Neural cell (in vitro differentiated cells): ENCODE data around the gene ASCC1. TPM values are rescaled to one million over a fixed set of nuclear protein-coding genes. Genes with fewer than 3 reads are reported as not detected.

Experiments used
- H2AFZ ChIP-seq: fragments of 200-600, 300-800 bp; sonication (generic), shearing (Covaris generic); 2 replicates; pipeline ENCODE4 v1.6.0; 2014; ENCODE audit warnings: low read depth, mild to moderate bottlenecking, antibody characterized with exemption, low read length, moderate library complexity
- H3F3A ChIP-seq: fragments of 200-600 bp; shearing (Covaris generic); 2 replicates; pipeline ENCODE4 v1.6.1; 2016; ENCODE audit warnings: mild to moderate bottlenecking, moderate library complexity, mixed read lengths, antibody characterized with exemption, low read length; ENCODE audit not compliant: insufficient read depth, poor library complexity, severe bottlenecking
- H3K27ac ChIP-seq: fragments of 200-600, 300-800 bp; sonication (generic), shearing (Covaris generic); 2 replicates; pipeline ENCODE4 v1.5.1; 2014; ENCODE audit warnings: mild to moderate bottlenecking, low read length, moderate library complexity
- H3K27me3 ChIP-seq: fragments of 300-800, 200-600 bp; sonication (generic), shearing (Covaris generic); 2 replicates; pipeline ENCODE4 v1.6.0; 2014; ENCODE audit warnings: mild to moderate bottlenecking, low read depth, low read length, moderate library complexity; ENCODE audit not compliant: insufficient read depth
- H3K36me3 ChIP-seq: fragments of 300-800, 200-600 bp; sonication (generic), shearing (Covaris generic); 2 replicates; pipeline ENCODE4 v1.5.1; 2014; ENCODE audit warnings: mild to moderate bottlenecking, antibody characterized with exemption, low read length, moderate library complexity; ENCODE audit not compliant: insufficient read depth
- H3K4me2 ChIP-seq: fragments of 300-800, 200-600 bp; sonication (generic), shearing (Covaris generic); 2 replicates; pipeline ENCODE4 v1.6.0; 2014; ENCODE audit warnings: mild to moderate bottlenecking, low read length
- H3K4me3 ChIP-seq: fragments of 300-800, 200-600 bp; sonication (generic), shearing (Covaris generic); 2 replicates; pipeline ENCODE4 v1.5.1; 2014; ENCODE audit warnings: mild to moderate bottlenecking, low read length, moderate library complexity
- H3K79me2 ChIP-seq: fragments of 200-600 bp; shearing (Covaris generic); replicated peaks from 2 replicates; pipeline ENCODE4 v1.6.0; 2014; ENCODE audit warnings: mild to moderate bottlenecking, low read length, moderate library complexity; ENCODE audit not compliant: insufficient read depth
- H3K9ac ChIP-seq: fragments of 300-800, 200-600 bp; sonication (generic), shearing (Covaris generic); 2 replicates; pipeline ENCODE4 v1.6.1; 2016; ENCODE audit warnings: mild to moderate bottlenecking, low read length, mixed read lengths
- H3K9me2 ChIP-seq: fragments of 200-600 bp; shearing (Covaris generic); 2 replicates; pipeline ENCODE4 v1.6.1; 2016; ENCODE audit warnings: mild to moderate bottlenecking, low read length, mixed read lengths; ENCODE audit not compliant: insufficient read depth
- H3K9me3 ChIP-seq: fragments of 200-600, 300-800 bp; sonication (generic), shearing (Covaris generic); 2 replicates; pipeline ENCODE4 v1.6.1; 2016; ENCODE audit warnings: mild to moderate bottlenecking, mixed run types, low read length, moderate library complexity, mixed read lengths
- H4K20me1 ChIP-seq: fragments of 200-600 bp; shearing (Covaris generic); 2 replicates; pipeline ENCODE4 v1.6.1; 2016; ENCODE audit warnings: mild to moderate bottlenecking, mixed run types; ENCODE audit not compliant: insufficient read depth
- CTCF ChIP-seq: fragments of 450-650 bp; IDR thresholded peaks from 2 replicates; pipeline ENCODE4 v1.5.1; 2014; ENCODE audit warnings: antibody characterized with exemption, mild to moderate bottlenecking, moderate library complexity; ENCODE audit not compliant: poor library complexity, severe bottlenecking
- EP300 ChIP-seq: fragments of 450-650 bp; conservative IDR thresholded peaks from 2 replicates; pipeline ENCODE4 v1.6.1; 2014; ENCODE audit warnings: antibody characterized with exemption, mild to moderate bottlenecking, moderate library complexity; ENCODE audit not compliant: poor library complexity, severe bottlenecking
- EZH2 ChIP-seq: fragments of 200-600, 300-800 bp; shearing (Covaris generic), sonication (generic); IDR thresholded peaks from 2 replicates; pipeline ENCODE4 v1.6.1; 2014; ENCODE audit warnings: antibody characterized with exemption, low read length, borderline replicate concordance, mild to moderate bottlenecking; ENCODE audit not compliant: insufficient read depth, poor library complexity, severe bottlenecking
- MXI1 ChIP-seq: fragments of 450-650 bp; conservative IDR thresholded peaks from 2 replicates; pipeline ENCODE4 v1.6.1; 2014; ENCODE audit warnings: antibody characterized with exemption, mild to moderate bottlenecking; ENCODE audit not compliant: poor library complexity, severe bottlenecking
- POLR2AphosphoS5 ChIP-seq: IDR thresholded peaks from 2 replicates; pipeline ENCODE4 v1.6.1; 2012
- RAD21 ChIP-seq: fragments of 450-650 bp; conservative IDR thresholded peaks from 2 replicates; pipeline ENCODE4 v1.6.1; 2014; ENCODE audit warnings: antibody characterized with exemption, mild to moderate bottlenecking, moderate library complexity
- SMC3 ChIP-seq: fragments of 450-650 bp; conservative IDR thresholded peaks from 2 replicates; pipeline ENCODE4 v1.6.1; 2014; ENCODE audit warnings: antibody characterized with exemption, mild to moderate bottlenecking, moderate library complexity; ENCODE audit not compliant: poor library complexity
- TAF1 ChIP-seq: IDR thresholded peaks from 2 replicates; pipeline ENCODE4 v1.6.1; 2012; ENCODE audit warnings: low read depth
- polyA plus RNA-seq: library from polyadenylated mRNA; depleted of rRNA; stranded (reverse); fragments of >200 nt; gene quantifications from 2 replicates; pipeline ENCODE4 v1.2.3, GENCODE V29; 2014
- TF ChIP-seq, protein P1 (sequence below): IDR thresholded peaks from 2 replicates; pipeline ENCODE4 v1.6.1; 2012; ENCODE audit warnings: borderline replicate concordance

Gene ASCC1
- polyA plus RNA-seq, 1 donor from 2014 or later: 39.6 TPM

DNA sequence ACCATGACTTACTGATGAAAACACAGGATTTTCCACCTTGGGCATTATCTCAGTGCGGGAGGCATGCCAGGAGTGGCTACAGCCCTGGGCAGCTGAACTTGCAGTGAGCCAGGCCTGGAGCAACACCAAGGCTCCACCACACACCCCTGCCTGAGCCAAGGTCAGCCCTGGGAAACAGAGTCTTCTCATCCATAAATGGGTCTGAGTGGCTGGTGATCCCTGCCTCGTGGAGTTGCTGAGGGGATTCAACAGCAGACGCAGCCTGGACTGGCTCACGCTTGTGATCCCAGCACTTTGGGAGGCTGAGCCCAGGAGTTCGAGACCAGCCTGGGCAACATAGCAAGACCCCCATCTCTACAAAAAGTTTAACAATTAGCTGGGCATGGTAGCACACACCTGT lies 160.0 kb downstream of the ASCC1 start:
- Histone ChIP-seq H3K9ac (no peak overlapping the region), H3K36me3 (no peaks in the 10 kb centered on the region), H3K4me2 (no peak overlapping the region), H4K20me1 (no peaks in the 10 kb centered on the region), H2AFZ (no peak overlapping the region), H3F3A (no peaks in the 10 kb centered on the region), H3K9me3 (no peaks in the 10 kb centered on the region), H3K4me3 (no peak overlapping the region), H3K79me2 (no peaks in the 10 kb centered on the region), H3K27ac (no peak overlapping the region), H3K9me2 (no peaks in the 10 kb centered on the region), H3K27me3 (no peaks in the 10 kb centered on the region)
- TF ChIP-seq POLR2AphosphoS5 (no peak), CTCF (no peak), TAF1 (no peak), EP300 (no peak), RAD21 (no peak), MXI1 (no peak), EZH2 (no peak), SMC3 (no peak)
- TF ChIP-seq, protein P1, sequence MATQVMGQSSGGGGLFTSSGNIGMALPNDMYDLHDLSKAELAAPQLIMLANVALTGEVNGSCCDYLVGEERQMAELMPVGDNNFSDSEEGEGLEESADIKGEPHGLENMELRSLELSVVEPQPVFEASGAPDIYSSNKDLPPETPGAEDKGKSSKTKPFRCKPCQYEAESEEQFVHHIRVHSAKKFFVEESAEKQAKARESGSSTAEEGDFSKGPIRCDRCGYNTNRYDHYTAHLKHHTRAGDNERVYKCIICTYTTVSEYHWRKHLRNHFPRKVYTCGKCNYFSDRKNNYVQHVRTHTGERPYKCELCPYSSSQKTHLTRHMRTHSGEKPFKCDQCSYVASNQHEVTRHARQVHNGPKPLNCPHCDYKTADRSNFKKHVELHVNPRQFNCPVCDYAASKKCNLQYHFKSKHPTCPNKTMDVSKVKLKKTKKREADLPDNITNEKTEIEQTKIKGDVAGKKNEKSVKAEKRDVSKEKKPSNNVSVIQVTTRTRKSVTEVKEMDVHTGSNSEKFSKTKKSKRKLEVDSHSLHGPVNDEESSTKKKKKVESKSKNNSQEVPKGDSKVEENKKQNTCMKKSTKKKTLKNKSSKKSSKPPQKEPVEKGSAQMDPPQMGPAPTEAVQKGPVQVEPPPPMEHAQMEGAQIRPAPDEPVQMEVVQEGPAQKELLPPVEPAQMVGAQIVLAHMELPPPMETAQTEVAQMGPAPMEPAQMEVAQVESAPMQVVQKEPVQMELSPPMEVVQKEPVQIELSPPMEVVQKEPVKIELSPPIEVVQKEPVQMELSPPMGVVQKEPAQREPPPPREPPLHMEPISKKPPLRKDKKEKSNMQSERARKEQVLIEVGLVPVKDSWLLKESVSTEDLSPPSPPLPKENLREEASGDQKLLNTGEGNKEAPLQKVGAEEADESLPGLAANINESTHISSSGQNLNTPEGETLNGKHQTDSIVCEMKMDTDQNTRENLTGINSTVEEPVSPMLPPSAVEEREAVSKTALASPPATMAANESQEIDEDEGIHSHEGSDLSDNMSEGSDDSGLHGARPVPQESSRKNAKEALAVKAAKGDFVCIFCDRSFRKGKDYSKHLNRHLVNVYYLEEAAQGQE: no peak

- no peak overlapping the region for H3K27ac ChIP-seq
- no peaks in the 10 kb centered on the region for H4K20me1 ChIP-seq
- H3F3A ChIP-seq: no peaks in the 10 kb centered on the region
- no peaks in the 10 kb centered on the region for H3K9me2 ChIP-seq
- H2AFZ ChIP-seq: no peak overlapping the region
- H3K4me3 ChIP-seq: no peak overlapping the region
- no peaks in the 10 kb centered on the region for H3K27me3 ChIP-seq
- no peak overlapping the region for H3K9ac ChIP-seq
- TF ChIP-seq, protein P1: no peak
- no peak for TF ChIP-seq RAD21
- no peak for TF ChIP-seq POLR2AphosphoS5
- no peak for TF ChIP-seq TAF1
- no peak for TF ChIP-seq EZH2
- TF ChIP-seq SMC3: no peak
- no peak for TF ChIP-seq CTCF
- TF ChIP-seq EP300: no peak
- H3K9me3 ChIP-seq: no peaks in the 10 kb centered on the region
- H3K4me2 ChIP-seq: no peak overlapping the region
- no peaks in the 10 kb centered on the region for H3K36me3 ChIP-seq
- no peaks in the 10 kb centered on the region for H3K79me2 ChIP-seq
Measured at GRCh38 chr10:72053690-72054089, 162.4 kb downstream of the ASCC1 start.
